GM18951 (cell line): ENCODE data around the gene TMEM191B.
"Not testable (repeated sequence)": the region's sequence is repeated elsewhere in the genome, so short reads cannot be mapped to it uniquely, and the experiment has no call there.

Source experiments
- in situ Hi-C: fragments of 300-500 bp; cut with MboI; formaldehyde crosslinking; loops from one replicate; pipeline ENCODE4 v1.12.0; 2022; ENCODE audit warnings: low sequenced_read_pairs, mixed read lengths, inconsistent platforms; ENCODE audit not compliant: unreplicated experiment

TMEM191B gene

GRCh38 chr22:18527752-18528596 lies at the start of gene TMEM191B:
TSS of gene TMEM191B (plus strand) at chr22:18527802. CDS start at chr22:18527981, 179 bp downstream.
- in situ Hi-C loops = not testable (repeated sequence)

GRCh38 chr22:18496227-18496626 lies 31.4 kb upstream of the TMEM191B start:
- in situ Hi-C loops = not testable (repeated sequence)

DNA sequence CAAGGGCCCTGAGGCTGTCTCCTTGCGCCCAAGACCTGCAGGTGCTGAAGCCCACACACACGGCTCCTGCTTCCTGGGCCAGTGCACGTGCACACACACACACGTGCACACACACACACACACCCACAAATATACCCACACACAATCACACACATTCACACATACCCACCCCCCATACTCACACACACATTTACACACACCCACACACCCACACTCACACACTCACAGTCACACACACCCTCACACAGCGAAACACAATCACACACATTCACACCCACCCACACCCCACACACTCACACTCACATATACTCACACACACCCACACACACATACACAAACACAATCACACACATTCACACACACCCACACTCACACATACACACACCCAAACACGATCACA lies 16.3 kb upstream of the TMEM191B start:
- in situ Hi-C loops = not testable (repeated sequence)

DNA sequence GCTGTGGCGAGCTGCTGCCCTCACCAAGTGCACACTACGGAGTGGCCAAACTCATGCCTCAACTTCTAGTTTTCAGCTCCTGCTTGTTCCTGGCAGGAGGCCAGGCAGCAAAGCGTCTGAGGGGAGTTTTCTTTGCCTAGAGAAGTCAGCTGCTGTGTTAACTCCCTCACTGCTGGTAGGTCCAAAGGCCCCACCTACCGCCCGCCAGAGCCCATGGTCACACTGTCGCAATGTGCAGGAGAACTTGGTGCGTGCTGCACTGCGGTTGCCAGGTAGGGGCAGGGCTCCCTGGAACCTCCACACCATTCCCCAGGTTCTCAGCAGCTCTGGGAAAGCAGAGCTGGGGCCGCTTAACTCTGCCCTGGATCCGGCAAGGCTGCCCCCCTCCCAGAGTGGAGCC lies 15.2 kb upstream of the TMEM191B start:
- in situ Hi-C loops = not testable (repeated sequence)

- in situ Hi-C loops = not testable (repeated sequence)
Measured at GRCh38 chr22:18513454-18513853, 14.1 kb upstream of the TMEM191B start.

- in situ Hi-C loops = not testable (repeated sequence)
Measured at GRCh38 chr22:18518061-18518460, 9.5 kb upstream of the TMEM191B start, which contains the start of gene GGTLC3. TSS of gene GGTLC3 (minus strand) at chr22:18518161. CDS start at chr22:18517897, 264 bp downstream.

DNA sequence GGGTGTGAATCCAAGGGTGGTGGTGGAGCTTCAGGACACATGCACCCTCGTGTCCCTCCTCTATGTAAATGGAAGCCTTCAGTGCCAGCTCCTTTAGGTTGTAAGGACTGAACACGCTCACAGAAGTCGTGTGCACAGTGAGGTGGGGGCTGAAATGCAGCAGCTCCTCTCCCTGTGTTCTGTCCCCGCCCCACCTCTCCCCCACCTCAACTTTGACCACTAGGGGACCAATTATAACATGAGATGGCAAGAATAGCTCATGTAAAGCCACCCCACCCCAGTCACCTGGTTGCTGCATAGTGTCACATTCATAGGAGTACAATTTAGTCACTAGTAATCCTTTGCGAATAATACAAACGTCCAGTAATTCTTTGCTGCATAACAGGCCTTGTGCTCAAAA lies 4.8 kb upstream of the TMEM191B start:
- in situ Hi-C loops = not testable (repeated sequence)

- in situ Hi-C loops = not testable (repeated sequence)
Measured at GRCh38 chr22:18523328-18523727, 4.3 kb upstream of the TMEM191B start.

DNA sequence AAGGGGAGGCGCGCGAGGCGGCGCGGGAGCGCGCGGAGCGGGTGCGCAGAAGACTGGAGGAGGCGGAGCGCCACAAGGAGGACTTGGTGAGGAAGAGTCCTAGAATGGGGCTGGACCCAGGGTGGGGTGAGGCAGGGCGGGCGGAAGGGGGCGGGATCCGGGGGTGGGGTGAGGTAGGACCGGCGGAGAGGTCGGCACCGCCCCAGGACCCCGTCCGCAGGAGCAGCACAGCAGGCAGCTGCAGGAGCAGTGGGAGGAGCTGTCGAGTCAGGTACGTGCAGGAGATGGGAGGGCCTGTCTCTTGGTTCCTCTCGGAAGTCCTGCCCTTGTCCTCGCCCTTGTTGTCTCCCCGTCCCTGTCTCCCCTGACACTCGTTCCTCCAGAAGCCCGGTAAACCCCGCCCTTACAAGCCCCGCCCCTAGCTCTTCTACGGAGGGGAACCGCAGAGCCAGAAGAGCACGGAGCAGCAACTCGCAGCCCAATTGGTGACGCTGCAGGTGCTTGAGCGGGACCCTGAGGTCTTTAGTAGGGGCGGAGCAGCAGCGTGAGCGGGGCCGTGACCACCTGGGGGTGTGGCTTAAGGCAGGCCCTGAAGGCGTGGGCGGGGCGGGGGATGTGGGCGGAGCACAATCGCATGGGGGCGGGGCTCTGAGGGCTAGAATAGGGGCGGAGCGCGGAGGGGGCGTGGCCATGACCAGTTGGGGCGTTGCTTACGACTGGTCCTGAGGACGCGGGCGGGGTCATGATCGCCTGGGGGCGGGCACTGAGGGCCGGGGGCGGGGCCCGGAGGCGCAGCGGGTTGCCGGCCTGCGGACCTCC lies 1.2 kb downstream of the TMEM191B start:
- in situ Hi-C loops = not testable (repeated sequence)

GRCh38 chr22:18529416-18530145 lies 2.0 kb downstream of the TMEM191B start:
- in situ Hi-C loops = not testable (repeated sequence)

DNA sequence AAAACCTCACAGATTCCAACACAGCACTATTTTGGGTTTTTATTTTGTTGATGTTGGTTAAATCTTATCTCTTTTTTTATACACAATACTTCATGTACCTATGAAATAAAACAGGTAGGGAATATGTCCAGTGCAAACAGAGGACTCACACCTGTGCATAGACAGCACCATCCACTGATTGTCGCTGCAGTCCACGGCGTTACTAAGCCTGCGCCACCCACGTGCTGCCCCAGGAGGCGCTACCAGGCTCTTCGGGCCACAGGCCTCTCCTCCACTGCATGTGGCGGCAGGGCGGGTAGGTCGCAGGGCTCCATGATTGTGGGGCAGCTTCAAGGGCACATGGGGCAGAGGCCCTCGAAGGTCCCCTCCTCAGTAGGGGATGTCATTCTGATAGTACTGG lies 6.0 kb downstream of the TMEM191B start:
- in situ Hi-C loops = not testable (repeated sequence)

- in situ Hi-C loops = not testable (repeated sequence)
Measured at GRCh38 chr22:18534315-18534714, 6.7 kb downstream of the TMEM191B start.

GRCh38 chr22:18539994-18540393 lies 12.4 kb downstream of the TMEM191B start:
- in situ Hi-C loops = not testable (repeated sequence)

DNA sequence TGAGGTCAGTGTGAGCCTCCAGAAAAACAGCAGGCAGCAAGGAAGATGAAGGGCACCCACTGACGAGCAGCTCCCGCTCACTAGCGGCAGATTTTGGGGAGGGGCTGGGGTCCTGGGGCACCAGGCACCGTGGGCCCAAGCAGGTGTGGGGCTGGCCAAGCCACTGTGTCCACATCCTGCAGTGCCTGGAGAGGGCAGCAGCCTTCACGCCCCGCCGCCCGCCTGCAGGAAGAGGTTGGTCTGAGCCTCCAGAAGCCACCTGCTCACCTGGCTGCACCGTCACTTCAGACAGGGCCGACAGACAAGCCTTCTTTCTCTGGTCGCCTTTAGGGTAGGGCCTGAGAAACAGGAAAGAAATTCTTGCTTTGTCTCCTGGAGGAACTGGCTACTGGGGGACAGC lies 15.8 kb downstream of the TMEM191B start:
- in situ Hi-C loops = not testable (repeated sequence)

DNA sequence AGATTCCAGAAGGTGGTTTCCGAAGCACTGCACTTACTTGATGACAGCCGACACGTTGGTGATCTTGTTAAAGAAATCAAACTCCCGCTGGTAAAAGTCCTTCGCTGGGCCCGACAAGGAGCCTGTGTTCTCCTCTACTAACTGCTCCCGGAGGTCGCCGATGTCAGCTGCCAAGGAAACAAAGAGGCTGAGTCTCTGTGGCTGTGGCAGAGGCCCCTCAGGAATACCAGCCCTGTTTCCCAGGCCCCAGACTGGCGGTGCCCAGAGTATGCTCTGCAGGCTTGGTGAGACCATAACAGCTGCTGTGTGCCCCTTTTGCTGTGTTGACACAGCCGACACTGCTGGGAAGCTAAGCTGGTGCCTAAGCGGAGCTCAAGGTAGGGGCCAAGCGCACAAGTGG lies 17.0 kb downstream of the TMEM191B start:
- in situ Hi-C loops = not testable (repeated sequence)

DNA sequence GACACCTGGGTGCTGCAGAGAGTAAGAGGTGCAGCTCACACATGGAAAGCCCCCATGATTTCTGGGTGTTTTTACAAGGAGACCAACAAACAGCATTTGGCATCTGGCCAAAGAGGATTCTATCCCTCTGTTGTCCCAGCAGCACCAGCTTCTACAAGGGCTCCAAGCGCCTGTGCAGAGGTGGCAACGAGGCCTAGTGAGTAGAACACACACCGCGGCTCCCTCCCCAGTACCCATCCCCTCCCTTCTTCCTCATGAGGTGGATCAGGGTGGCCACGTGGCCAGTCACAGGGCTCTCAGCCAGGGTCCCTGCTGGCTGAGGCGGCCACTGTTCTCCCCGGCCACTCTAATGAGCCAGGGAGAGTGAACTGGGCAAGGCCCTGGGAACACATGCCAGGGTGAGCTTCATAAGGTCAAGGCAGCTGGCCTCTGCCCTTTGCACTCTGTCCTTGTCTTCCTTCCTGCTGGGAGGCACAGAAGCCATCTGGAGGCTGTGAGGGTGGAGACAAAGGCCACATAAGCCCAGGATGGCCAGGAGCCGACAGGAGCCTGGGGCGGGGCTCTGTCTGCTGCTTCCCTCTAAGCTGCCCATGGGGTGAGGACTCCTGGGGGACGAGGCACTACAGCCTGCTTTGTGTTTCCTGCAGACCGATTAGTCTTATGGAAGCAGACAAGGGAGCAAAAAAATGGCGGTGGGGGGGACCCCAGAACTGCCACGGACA lies 22.0 kb downstream of the TMEM191B start:
- in situ Hi-C loops = not testable (repeated sequence)

- in situ Hi-C loops = not testable (repeated sequence)
Measured at GRCh38 chr22:18551046-18551445, 23.4 kb downstream of the TMEM191B start.

DNA sequence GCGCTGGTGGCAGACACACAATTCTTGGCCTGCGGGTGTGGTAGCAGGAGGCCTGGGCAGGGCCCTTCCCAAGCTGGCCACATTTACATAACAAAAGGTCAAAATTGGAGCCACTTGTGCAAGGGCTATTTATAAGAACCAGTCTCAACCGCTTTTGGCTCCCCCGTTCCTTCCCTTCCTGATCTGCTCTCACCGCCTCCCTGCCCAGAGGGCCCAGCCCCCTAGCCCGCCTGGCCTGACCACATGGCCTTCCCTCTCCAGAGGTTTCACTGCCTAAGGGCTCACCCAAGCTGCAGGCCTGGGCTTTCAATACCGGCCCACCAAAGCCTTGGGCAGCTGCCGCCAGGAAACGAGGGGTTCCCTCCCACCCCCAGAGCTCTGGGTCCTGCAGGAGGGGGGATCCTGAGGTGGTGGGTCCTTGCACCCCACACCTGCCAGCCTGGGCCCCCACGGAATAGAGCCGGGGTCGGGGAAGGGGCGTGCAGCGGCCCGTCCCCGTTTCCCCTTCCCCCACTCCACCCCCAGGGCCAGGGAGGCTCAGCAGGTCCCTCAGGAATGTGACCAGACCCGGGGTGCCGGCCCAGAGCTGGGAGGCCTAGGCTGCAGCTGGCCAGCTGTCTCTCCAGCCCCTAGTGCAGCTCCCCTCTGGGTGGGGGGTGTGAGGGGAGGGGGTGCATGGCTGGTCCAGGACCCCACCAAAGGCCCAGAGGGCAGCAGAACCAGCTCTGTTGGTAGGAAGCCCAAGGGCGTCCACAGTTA lies 25.4 kb downstream of the TMEM191B start:
- in situ Hi-C loops = not testable (repeated sequence)
